Immature natural killer cell (primary cell): Measurements from ENCODE around the gene EFNA4. TPM values are rescaled to one million over a fixed set of nuclear protein-coding genes. Genes with fewer than 3 reads are reported as not detected.
"Not testable (repeated sequence)": the region's sequence is repeated elsewhere in the genome, so short reads cannot be mapped to it uniquely, and the experiment has no call there.

Experiments used
- DNase-seq, 3 donors: peaks; one replicate each; pipeline ENCODE4 v3.0.0; 2022; ENCODE audit warnings: mixed read lengths in 1 of 3
- H3K27ac Mint-ChIP-seq, 6 donors: one replicate each; pipeline ENCODE4 v1.8.0; 2020; ENCODE audit warnings: mixed read lengths in 6 of 6, mild to moderate bottlenecking in 5 of 6, inconsistent platforms in 4 of 6, moderate library complexity in 3 of 6
- H3K27me3 Mint-ChIP-seq, 3 donors: one replicate each; pipeline ENCODE4 v1.8.0; 2020 to 2021; ENCODE audit warnings: low read depth in 3 of 3, mild to moderate bottlenecking in 3 of 3, mixed read lengths in 3 of 3, moderate library complexity in 3 of 3, inconsistent platforms in 1 of 3
- H3K36me3 Mint-ChIP-seq, 3 donors: one replicate each; pipeline ENCODE4 v1.8.0; 2020; ENCODE audit warnings: mixed read lengths in 3 of 3, inconsistent platforms in 2 of 3, mild to moderate bottlenecking in 2 of 3
- H3K4me1 Mint-ChIP-seq, 2 donors: one replicate each; pipeline ENCODE4 v1.8.0; 2020; ENCODE audit warnings: inconsistent platforms in 2 of 2, mild to moderate bottlenecking in 2 of 2, mixed read lengths in 2 of 2, moderate library complexity in 1 of 2
- H3K4me3 Mint-ChIP-seq, 5 donors: one replicate each; pipeline ENCODE4 v1.8.0; 2020; ENCODE audit warnings: mild to moderate bottlenecking in 5 of 5, mixed read lengths in 5 of 5, inconsistent platforms in 3 of 5, moderate library complexity in 3 of 5
- H3K9me3 Mint-ChIP-seq, 6 donors: one replicate each; pipeline ENCODE4 v1.8.0; 2020; ENCODE audit warnings: mild to moderate bottlenecking in 6 of 6, mixed read lengths in 6 of 6, inconsistent platforms in 4 of 6, moderate library complexity in 3 of 6
- polyA plus RNA-seq, 3 donors: library from polyadenylated mRNA; unstranded; fragments of 300-500 nt; fragmentation: Illumina TruSeq; gene quantifications; one replicate each; pipeline ENCODE4 v1.2.3, GENCODE V29; 2021

EFNA4 gene
- polyA plus RNA-seq, 3 donors from 2014 or later: 1.1 to 3.0 (median 2.6) TPM

DNA sequence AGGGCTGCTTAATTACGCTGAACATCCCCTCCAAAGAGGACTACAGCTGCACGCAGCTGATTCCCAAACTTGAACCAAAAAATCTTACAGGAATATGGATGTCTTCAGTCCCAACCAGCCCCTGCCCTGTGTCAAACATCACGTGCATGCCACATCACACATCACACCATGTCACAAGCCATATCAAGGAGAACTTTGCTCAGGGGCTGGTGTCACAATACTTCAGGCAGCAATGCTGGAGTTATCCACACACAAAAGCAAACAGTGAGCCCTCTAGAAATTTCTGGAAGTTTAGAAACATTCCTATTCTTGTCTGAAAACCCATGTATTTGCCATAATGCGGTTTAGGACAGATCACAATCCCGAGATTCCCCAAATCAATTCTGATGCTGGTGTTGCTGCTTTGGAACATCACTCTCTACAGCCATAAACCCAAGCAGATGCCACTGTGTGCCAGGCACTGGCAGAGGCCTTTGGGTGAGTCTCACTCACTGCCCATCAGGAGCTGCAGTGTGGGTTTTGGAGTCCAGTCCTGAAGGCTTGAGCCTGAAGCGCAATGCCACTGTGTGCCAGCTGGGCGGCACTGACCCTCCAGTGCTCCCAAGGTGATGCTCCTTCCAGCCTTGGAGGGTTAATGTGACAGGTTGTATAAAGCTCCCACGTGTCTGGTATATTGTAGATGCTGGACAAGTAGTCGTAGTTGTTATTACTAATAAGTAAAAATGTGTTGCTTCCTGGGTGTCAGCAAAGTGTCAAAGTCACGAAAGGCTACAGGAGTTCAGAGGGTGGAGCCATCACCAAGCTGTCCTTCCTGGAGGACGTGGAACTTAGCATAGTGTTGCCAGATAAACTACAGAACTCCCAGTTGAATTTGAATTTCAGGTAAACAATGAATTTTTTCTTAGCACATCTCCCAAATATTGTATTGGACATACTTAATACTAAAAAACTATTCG, 44.0 kb downstream of the EFNA4 start:
- H3K36me3 Mint-ChIP-seq: no peaks in the 10 kb centered on the region
- no peak overlapping the region for H3K4me3 Mint-ChIP-seq
- no peaks in the 10 kb centered on the region for H3K9me3 Mint-ChIP-seq
- peaks cover 0 to 4% (median 0%) of the 10 kb centered on the region in 3 donors for H3K27me3 Mint-ChIP-seq
- no peaks in the 10 kb centered on the region for H3K4me1 Mint-ChIP-seq
- DNase-seq: no peak
- H3K27ac Mint-ChIP-seq: no peak overlapping the region

DNA sequence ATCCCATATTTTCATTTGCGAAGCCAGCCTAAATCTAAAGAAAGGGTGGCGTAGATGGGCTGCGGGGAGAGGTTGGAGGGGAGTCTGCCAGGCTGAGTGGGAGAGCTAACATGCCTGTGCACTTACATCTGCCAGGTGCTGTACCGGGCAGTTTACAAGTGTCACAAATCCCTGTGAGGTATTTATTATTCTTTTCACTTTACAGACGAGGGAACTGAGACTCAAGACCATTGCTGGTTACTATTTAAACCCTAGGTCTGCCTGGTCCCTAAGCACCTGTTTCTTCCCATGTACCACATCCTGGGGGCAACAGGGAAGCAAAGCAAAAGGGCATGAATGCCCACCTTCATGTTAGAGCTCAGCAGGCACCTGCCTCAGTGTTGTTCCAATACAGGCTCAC, 44.8 kb downstream of the EFNA4 start:
- Mint-ChIP-seq H3K36me3 (no peaks in the 10 kb centered on the region), H3K9me3 (no peaks in the 10 kb centered on the region), H3K27me3 (peaks cover 0 to 8% (median 0%) of the 10 kb centered on the region in 3 donors), H3K4me1 (no peaks in the 10 kb centered on the region), H3K27ac (no peak overlapping the region), H3K4me3 (no peak overlapping the region)
- no peak for DNase-seq

DNA sequence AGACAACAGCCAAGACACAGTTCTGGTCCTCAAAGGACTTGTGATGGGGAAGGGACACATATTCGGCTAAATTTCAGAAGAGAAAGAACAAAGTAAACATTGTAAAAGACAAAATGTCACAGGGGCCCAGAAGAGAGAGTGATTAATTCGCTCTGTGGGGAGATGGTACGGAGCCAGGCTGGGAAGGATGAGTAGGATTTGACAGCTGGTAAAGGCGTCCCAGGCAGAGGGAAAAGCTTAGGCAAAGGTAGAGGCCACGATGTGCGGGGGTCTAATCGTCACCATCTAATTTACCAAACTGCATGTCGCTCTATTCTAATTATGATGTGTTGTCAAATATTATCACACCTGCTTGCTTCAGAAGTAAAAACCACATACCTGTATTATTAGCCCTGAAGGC, 46.8 kb downstream of the EFNA4 start:
- H3K27me3 Mint-ChIP-seq: peaks cover 0 to 8% (median 2%) of the 10 kb centered on the region in 3 donors
- H3K36me3 Mint-ChIP-seq: no peaks in the 10 kb centered on the region

DNA sequence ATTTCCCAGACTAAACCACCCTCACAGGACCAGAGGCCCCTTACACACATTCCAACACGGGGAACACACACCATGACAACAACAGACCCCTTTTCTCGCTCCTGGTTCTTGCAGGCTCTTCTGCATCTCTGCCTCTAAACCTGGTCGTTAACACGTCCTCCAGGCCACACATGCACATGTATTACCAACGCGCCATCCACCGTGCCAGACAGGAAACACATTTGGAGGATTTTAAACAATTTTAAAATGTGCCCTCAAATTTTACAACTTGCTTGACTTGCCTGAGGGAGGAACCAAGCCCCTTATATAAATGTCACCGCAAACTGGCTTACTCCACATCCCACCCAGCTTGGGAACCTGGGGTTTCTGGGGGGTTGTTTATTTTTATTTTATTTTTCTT, 47.3 kb downstream of the EFNA4 start:
- H3K36me3 Mint-ChIP-seq: no peaks in the 10 kb centered on the region
- H3K27me3 Mint-ChIP-seq: peaks cover 0 to 6% (median 4%) of the 10 kb centered on the region in 3 donors
- H3K27ac Mint-ChIP-seq: no peak overlapping the region
- no peaks in the 10 kb centered on the region for H3K9me3 Mint-ChIP-seq
- H3K4me1 Mint-ChIP-seq: no peaks in the 10 kb centered on the region
- no peak overlapping the region for H3K4me3 Mint-ChIP-seq
- DNase-seq: no peak

More for the DNA sequence above, 46.8 kb downstream of the EFNA4 start:
- Mint-ChIP-seq H3K9me3 (no peaks in the 10 kb centered on the region), H3K27ac (no peak overlapping the region), H3K4me1 (no peaks in the 10 kb centered on the region), H3K4me3 (no peak overlapping the region)
- no peak for DNase-seq

DNA sequence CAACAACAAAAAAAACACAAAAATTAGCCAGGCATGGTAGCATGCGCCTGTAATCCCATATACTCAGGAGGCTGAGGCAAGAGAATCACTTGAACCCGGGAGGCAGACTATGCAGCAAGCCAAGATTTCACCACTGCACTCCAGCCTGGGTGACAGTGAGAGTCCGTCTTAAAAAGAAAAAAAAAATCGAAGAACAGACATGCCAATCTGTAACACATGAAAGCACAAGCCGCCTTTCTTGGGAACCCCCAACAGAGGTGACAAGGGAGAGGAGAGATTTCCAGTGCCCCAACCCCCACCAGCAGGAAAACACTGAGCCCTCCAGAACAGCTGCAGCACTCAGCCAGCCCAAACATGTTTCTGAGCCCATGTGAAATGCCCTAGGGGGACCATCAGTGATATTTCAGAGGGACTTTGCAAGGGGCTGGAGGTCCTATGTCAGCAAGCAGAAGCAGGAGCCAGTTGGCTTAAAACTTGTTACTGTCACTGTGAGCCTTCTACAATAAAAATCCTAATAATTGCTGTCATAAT, 50.0 kb downstream of the EFNA4 start:
- H3K4me1 Mint-ChIP-seq: no peaks in the 10 kb centered on the region

DNA sequence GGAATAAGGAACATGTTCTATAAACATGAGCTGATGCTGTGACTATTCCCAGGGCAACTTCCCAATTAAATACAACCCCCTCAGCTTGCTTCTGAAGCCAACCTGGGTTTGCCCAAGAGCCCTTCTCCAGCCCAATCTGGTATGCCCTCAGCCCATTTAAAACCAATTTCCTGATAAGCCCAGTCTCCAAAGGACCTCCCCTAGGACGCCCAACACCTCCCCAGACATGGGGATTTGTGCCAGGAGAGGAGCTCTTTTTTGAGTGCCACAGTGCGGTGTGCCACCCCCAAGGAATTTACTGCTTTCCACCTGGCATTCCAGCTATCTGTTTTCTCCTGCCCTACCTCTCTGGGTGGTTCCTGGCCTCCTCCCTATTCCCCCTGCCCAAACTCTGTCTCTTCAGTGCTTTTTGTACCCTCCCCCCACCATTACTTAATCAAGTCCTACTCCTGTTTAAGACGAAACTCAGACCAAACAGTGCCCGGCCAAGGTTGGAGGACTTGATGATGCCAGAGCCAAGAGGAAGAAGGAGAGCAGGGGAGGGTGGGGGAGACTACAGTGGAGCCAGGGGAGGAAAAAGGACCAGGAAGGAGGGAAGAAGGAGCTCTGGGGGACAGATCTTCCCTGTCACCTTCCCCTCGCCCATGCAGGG, 52.7 kb downstream of the EFNA4 start:
- H3K4me3 Mint-ChIP-seq: no peak overlapping the region
- no peak overlapping the region for H3K27ac Mint-ChIP-seq
- no peak for DNase-seq
- H3K36me3 Mint-ChIP-seq: no peaks in the 10 kb centered on the region
- H3K9me3 Mint-ChIP-seq: no peaks in the 10 kb centered on the region
- H3K4me1 Mint-ChIP-seq: no peaks in the 10 kb centered on the region
- H3K27me3 Mint-ChIP-seq: peaks cover 0 to 13% (median 6%) of the 10 kb centered on the region in 3 donors

More for the DNA sequence above, 50.0 kb downstream of the EFNA4 start:
- no peak overlapping the region for H3K27ac Mint-ChIP-seq
- no peaks in the 10 kb centered on the region for H3K36me3 Mint-ChIP-seq
- H3K27me3 Mint-ChIP-seq: peaks cover 0 to 13% (median 6%) of the 10 kb centered on the region in 3 donors
- H3K9me3 Mint-ChIP-seq: no peaks in the 10 kb centered on the region
- no peak for DNase-seq
- no peak overlapping the region for H3K4me3 Mint-ChIP-seq

DNA sequence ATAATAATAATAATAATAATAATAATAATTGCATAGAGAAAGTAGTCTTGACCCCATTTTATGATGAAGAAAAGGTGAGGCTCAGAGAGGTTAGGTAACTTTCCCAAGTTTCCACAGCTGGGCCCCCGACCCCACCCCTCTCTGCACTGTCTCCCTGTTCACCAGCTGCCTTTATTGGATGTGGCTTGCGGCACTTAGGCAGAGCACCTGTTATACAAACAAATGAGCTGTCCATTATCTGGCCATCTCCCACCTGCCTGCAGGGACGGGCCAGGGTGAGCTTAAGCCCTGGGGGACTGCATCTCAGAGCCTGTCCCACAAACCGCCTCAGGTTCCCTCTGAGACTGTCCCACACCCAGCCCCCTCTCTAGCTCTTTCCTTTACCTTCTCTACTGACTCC, 54.1 kb downstream of the EFNA4 start:
- H3K4me1 Mint-ChIP-seq: no peaks in the 10 kb centered on the region
- no peaks in the 10 kb centered on the region for H3K9me3 Mint-ChIP-seq
- peaks cover 0 to 11% (median 8%) of the 10 kb centered on the region in 3 donors for H3K27me3 Mint-ChIP-seq
- H3K4me3 Mint-ChIP-seq: no peak overlapping the region
- no peaks in the 10 kb centered on the region for H3K36me3 Mint-ChIP-seq
- DNase-seq: no peak
- H3K27ac Mint-ChIP-seq: no peak overlapping the region

DNA sequence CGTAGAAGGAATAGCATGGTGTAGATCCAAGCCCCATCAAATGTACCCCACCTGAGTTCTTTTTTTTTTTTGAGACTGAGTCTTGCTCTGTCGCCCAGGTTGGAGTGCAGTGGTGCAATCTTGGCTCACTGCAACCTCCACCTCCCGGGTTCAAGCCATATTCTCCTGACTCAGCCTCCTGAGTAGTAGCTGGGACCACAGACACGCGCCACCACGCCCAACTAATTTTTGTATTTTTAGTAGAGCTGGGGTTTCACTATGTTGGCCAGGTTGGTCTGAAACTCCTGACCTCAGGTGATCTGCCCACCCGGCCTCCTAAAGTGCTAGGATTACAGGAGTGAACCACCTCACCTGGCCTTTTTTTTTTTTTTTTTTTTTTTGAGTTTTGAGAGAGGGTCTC, 54.5 kb downstream of the EFNA4 start:
- H3K4me1 Mint-ChIP-seq: not testable (repeated sequence)

More for the DNA sequence above, 54.5 kb downstream of the EFNA4 start:
- not testable (repeated sequence) for H3K27ac Mint-ChIP-seq, H3K4me3 Mint-ChIP-seq, H3K27me3 Mint-ChIP-seq, H3K9me3 Mint-ChIP-seq, DNase-seq, H3K36me3 Mint-ChIP-seq

Other genes starting within 250 kb of the EFNA4 start
- gene KCNN3, start 193.5 kb upstream of the EFNA4 start, polyA plus RNA-seq: not detected
- 10 to 100 TPM; 52.5 to 53.8 (median 53.6) TPM for gene PMVK, start 127.0 kb upstream of the EFNA4 start, polyA plus RNA-seq
- gene PBXIP1, start 107.6 kb upstream of the EFNA4 start, polyA plus RNA-seq: 100 to 1,000 TPM in 1 of 3 donors, 10 to 100 TPM in 2; 45.1 to 117 (median 94.6) TPM
- gene PYGO2, start 102.0 kb upstream of the EFNA4 start, polyA plus RNA-seq: 10 to 100 TPM; 15.0 to 39.1 (median 15.4) TPM
- 10 to 100 TPM; 32.3 to 49.4 (median 42.5) TPM for gene SHC1, start 93.0 kb upstream of the EFNA4 start, polyA plus RNA-seq
- 10 to 100 TPM; 59.5 to 82.7 (median 67.5) TPM for gene CKS1B, start 89.1 kb upstream of the EFNA4 start, polyA plus RNA-seq
- gene FLAD1, start 80.4 kb upstream of the EFNA4 start, polyA plus RNA-seq: 10 to 100 TPM; 40.9 to 99.7 (median 41.7) TPM
- gene LENEP, start 70.2 kb upstream of the EFNA4 start, polyA plus RNA-seq: not detected
- 1 to 10 TPM in 2 of 3 donors, under 1 TPM in 1; 0.96 to 3.3 (median 1.8) TPM for gene ZBTB7B, start 60.9 kb upstream of the EFNA4 start, polyA plus RNA-seq
- gene DCST2, start 30.0 kb upstream of the EFNA4 start, polyA plus RNA-seq: not detected
- gene DCST1, start 29.9 kb upstream of the EFNA4 start, polyA plus RNA-seq: not detected
- 10 to 100 TPM; 10.4 to 27.1 (median 24.3) TPM for gene ADAM15, start 12.4 kb upstream of the EFNA4 start, polyA plus RNA-seq
- 1 to 10 TPM in 1 of 3 donors, under 1 TPM in 2; 0.70 to 2.3 (median 0.94) TPM for gene EFNA3, start 15.1 kb downstream of the EFNA4 start, polyA plus RNA-seq
- 1 to 10 TPM in 2 of 3 donors, under 1 TPM in 1; 0.64 to 4.0 (median 1.1) TPM for gene EFNA1, start 64.1 kb downstream of the EFNA4 start, polyA plus RNA-seq
- gene SLC50A1, start 72.1 kb downstream of the EFNA4 start, polyA plus RNA-seq: 100 to 1,000 TPM in 1 of 3 donors, 10 to 100 TPM in 2; 59.5 to 120 (median 93.0) TPM
- gene DPM3, start 76.8 kb downstream of the EFNA4 start, polyA plus RNA-seq: 100 to 1,000 TPM; 103 to 274 (median 126) TPM
- gene KRTCAP2, start 109.6 kb downstream of the EFNA4 start, polyA plus RNA-seq: 100 to 1,000 TPM; 396 to 465 (median 435) TPM
- gene TRIM46, start 110.1 kb downstream of the EFNA4 start, polyA plus RNA-seq: under 1 TPM in 1 of 3 donors, not detected in 2; 0.43 TPM
- 1 to 10 TPM in 2 of 3 donors, not detected in 1; 1.3 to 1.8 TPM for gene THBS3, start 144.2 kb downstream of the EFNA4 start, polyA plus RNA-seq
- 10 to 100 TPM; 51.1 to 62.6 (median 55.1) TPM for gene MTX1, start 145.0 kb downstream of the EFNA4 start, polyA plus RNA-seq
- gene ENTREP3, start 191.7 kb downstream of the EFNA4 start, polyA plus RNA-seq: 1 to 10 TPM in 1 of 3 donors, under 1 TPM in 2; 0.64 to 1.3 (median 0.79) TPM
- 100 to 1,000 TPM; 101 to 182 (median 140) TPM for gene SCAMP3, start 198.6 kb downstream of the EFNA4 start, polyA plus RNA-seq
- 10 to 100 TPM in 1 of 3 donors, 1 to 10 TPM in 2; 5.8 to 15.6 (median 6.2) TPM for gene CLK2, start 209.8 kb downstream of the EFNA4 start, polyA plus RNA-seq
- under 1 TPM in 1 of 3 donors, not detected in 2; 0.52 TPM for gene HCN3, start 213.7 kb downstream of the EFNA4 start, polyA plus RNA-seq
- not detected for gene PKLR, start 237.7 kb downstream of the EFNA4 start, polyA plus RNA-seq
- gene FDPS, start 245.1 kb downstream of the EFNA4 start, polyA plus RNA-seq: 100 to 1,000 TPM; 173 to 279 (median 206) TPM